ENCODE data around the gene SDHAF4.

SDHAF4 gene

GRCh38 chr6:70625436-70625835 is 58.7 kb downstream of the SDHAF4 start:
- H3K4me1 Mint-ChIP-seq: no peaks in the 10 kb centered on the region
- H3K4me3 Mint-ChIP-seq: no peak overlapping the region
- no peaks in the 10 kb centered on the region for H3K27me3 Mint-ChIP-seq
- H3K9me3 Mint-ChIP-seq: no peaks in the 10 kb centered on the region
- DNase-seq (no peak), ATAC-seq (no peak)
- H3K27ac Mint-ChIP-seq: no peak overlapping the region

DNA sequence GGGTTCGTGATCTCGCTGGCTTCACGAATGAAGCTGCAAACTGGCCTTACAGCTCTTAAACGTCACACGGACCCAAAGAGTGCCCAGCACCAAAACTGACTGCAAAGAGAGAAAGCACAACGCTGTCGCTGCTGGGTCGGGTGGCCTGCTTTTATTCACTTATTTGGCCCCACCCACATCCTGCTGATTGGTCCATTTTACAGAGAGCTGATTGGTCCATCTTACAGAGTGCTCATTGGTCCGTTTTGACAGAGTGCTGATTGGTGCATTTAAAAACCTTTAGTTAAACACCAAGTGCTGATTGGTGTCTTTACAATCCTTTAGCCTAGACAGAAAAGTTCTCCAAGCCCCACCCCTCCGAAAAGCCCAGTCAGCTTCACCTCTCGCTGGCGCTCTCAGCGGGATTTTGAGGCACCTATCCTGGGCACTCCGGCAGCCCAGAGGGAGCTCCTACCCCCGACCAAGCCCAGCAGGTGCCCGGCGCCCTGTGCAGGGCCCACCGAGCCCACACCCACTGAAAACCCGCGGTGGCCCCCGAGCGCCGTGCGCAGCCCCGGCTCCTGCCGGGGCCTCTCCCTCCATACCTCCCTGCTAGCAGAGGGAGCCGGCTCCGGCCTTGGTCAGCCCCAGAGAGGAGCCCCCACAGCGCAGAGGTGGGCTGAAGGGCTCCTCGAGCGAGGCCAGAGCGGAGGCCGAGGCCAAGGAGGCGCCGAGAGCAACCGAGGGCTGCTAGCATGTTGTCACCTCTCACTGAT is 60.9 kb downstream of the SDHAF4 start:
- Mint-ChIP-seq H3K4me3 (no peak overlapping the region), H3K9me3 (no peaks in the 10 kb centered on the region), H3K27ac (no peak overlapping the region), H3K27me3 (no peaks in the 10 kb centered on the region), H3K4me1 (no peaks in the 10 kb centered on the region)
- DNase-seq (no peak), ATAC-seq (peak; percentile 52)

DNA sequence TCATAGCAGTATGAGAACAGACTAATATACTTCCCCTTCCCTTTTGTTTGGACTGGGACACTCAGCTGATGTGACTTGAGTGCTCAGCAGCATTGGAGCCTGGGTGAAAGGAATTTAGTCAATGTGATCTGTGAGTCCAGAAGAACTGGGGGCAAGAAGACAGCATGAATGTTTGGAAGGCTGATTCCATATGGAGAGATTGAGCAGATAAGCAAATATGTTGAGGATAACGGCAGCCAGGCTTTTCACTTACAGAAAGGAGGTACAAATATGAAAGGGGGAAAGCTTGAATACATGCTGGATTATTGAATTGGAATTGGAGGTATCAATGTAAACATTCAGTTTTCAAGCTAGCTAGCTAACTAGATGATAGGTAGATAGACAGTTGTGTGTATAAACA is 63.2 kb downstream of the SDHAF4 start:
- ATAC-seq (no peak), DNase-seq (no peak)
- Mint-ChIP-seq H3K4me3 (no peak overlapping the region), H3K9me3 (no peaks in the 10 kb centered on the region), H3K4me1 (no peaks in the 10 kb centered on the region), H3K27ac (no peak overlapping the region), H3K27me3 (no peaks in the 10 kb centered on the region)

DNA sequence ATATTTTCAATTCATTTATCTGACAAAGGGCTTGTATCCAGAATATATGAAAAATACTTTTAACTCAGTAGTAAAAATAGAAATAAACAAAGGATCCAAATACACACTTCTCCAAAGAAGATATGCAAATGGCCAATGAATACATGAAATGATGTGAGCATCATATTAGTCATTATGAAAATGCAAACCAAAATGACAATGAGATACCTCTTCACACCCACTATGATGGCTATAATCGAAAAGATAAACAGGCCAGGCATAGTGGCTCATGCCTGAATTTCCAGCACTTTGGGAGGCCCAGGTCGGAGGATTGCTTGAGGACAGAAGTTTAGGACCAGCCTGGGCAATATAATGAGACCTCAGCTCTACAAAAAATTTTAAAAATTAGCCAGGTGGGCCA is 67.1 kb downstream of the SDHAF4 start:
- Mint-ChIP-seq H3K27ac (no peak overlapping the region), H3K4me3 (no peak overlapping the region), H3K27me3 (no peaks in the 10 kb centered on the region), H3K9me3 (no peaks in the 10 kb centered on the region), H3K4me1 (no peaks in the 10 kb centered on the region)
- DNase-seq (no peak), ATAC-seq (no peak)

- ATAC-seq (no peak), DNase-seq (no peak)
- Mint-ChIP-seq H3K27me3 (no peaks in the 10 kb centered on the region), H3K9me3 (no peaks in the 10 kb centered on the region), H3K4me1 (no peaks in the 10 kb centered on the region), H3K27ac (no peak overlapping the region), H3K4me3 (no peak overlapping the region)
Observed at GRCh38 chr6:70636596-70636995, 69.9 kb downstream of the SDHAF4 start.

GRCh38 chr6:70638468-70638867 is 71.7 kb downstream of the SDHAF4 start:
- Mint-ChIP-seq H3K27me3 (no peaks in the 10 kb centered on the region), H3K4me1 (no peaks in the 10 kb centered on the region), H3K27ac (peak overlapping the region in 1 of 2 donors; percentile 18), H3K9me3 (no peaks in the 10 kb centered on the region), H3K4me3 (no peak overlapping the region)
- ATAC-seq (no peak), DNase-seq (no peak)

All from stimulated activated naive CD8-positive, alpha-beta T cell treated with anti-CD3 and anti-CD28 coated beads, Interleukin-15, amount 100 ng/mL, for 72 hours (primary cell).